Osteoblast (primary cell): Measurements from ENCODE around the gene CBY1. TPM values are rescaled to one million over a fixed set of nuclear protein-coding genes. Genes with fewer than 3 reads are reported as not detected.

Experiments
- DNase-seq: peaks from one replicate; pipeline ENCODE4 v3.0.0; 2011; ENCODE audit warnings: low spot score, mixed read lengths; ENCODE audit not compliant: insufficient read length; ENCODE audit errors: missing footprints
- H2AFZ ChIP-seq: 2 replicates; pipeline ENCODE4 v1.6.0; 2011; ENCODE audit warnings: mild to moderate bottlenecking, low read length
- H3K27ac ChIP-seq: 2 replicates; pipeline ENCODE4 v1.5.1; 2011; ENCODE audit warnings: mild to moderate bottlenecking, low read depth, low read length, moderate library complexity
- H3K27me3 ChIP-seq: 2 replicates; pipeline ENCODE4 v1.6.0; 2012; ENCODE audit warnings: mild to moderate bottlenecking, control low read depth, inconsistent platforms, low read length, moderate library complexity; ENCODE audit not compliant: insufficient read depth
- H3K36me3 ChIP-seq: 2 replicates; pipeline ENCODE4 v1.5.1; 2011; ENCODE audit warnings: mild to moderate bottlenecking, low read length, control low read depth, moderate library complexity; ENCODE audit not compliant: insufficient read depth
- H3K4me1 ChIP-seq: 2 replicates; pipeline ENCODE4 v1.5.1; 2011; ENCODE audit warnings: mild to moderate bottlenecking, low read length, control low read depth, moderate library complexity; ENCODE audit not compliant: insufficient read depth
- H3K4me2 ChIP-seq: 2 replicates; pipeline ENCODE4 v1.6.0; 2011; ENCODE audit warnings: mild to moderate bottlenecking, low read length; ENCODE audit not compliant: insufficient read depth
- H3K4me3 ChIP-seq: fragments of 200-600 bp; sonication (generic); 3 replicates; pipeline ENCODE4 v1.5.1; 2012; ENCODE audit warnings: mild to moderate bottlenecking, low read length, inconsistent platforms; ENCODE audit not compliant: insufficient read depth
- H3K79me2 ChIP-seq: 2 replicates; pipeline ENCODE4 v1.6.0; 2012; ENCODE audit warnings: mild to moderate bottlenecking, low read length, control low read depth, inconsistent platforms; ENCODE audit not compliant: insufficient read depth
- H3K9me3 ChIP-seq: 2 replicates; pipeline ENCODE4 v1.5.1; 2011; ENCODE audit warnings: low read depth, low read length, control low read depth
- H4K20me1 ChIP-seq: 2 replicates; pipeline ENCODE4 v1.6.0; 2012; ENCODE audit warnings: mild to moderate bottlenecking, low read length, control low read depth; ENCODE audit not compliant: insufficient read depth
- CTCF ChIP-seq: IDR thresholded peaks from 2 replicates; pipeline ENCODE4 v1.5.1; 2011; ENCODE audit warnings: mild to moderate bottlenecking, low read depth, low read length, moderate library complexity; ENCODE audit errors: extremely low read depth
- total RNA-seq: library from RNA; depleted of rRNA; stranded (reverse); fragments of >200 nt; gene quantifications from 2 replicates; pipeline ENCODE4 v1.2.3, GENCODE V29; 2012

The CBY1 gene
- total RNA-seq, 1 donor = 13.8 TPM

GRCh38 chr22:38720350-38720749 is 63.9 kb downstream of the CBY1 start:
- no peak overlapping the region for H2AFZ ChIP-seq
- no peak overlapping the region for H3K27ac ChIP-seq
- no peak for TF ChIP-seq CTCF
- H3K79me2 ChIP-seq = peaks cover 36% of the 10 kb centered on the region
- no peak for DNase-seq
- no peaks in the 10 kb centered on the region for H3K27me3 ChIP-seq
- no peak overlapping the region for H3K4me2 ChIP-seq
- H4K20me1 ChIP-seq = peaks cover 16% of the 10 kb centered on the region
- H3K4me3 ChIP-seq = no peak overlapping the region
- H3K9me3 ChIP-seq = no peaks in the 10 kb centered on the region
- H3K4me1 ChIP-seq = peaks cover 13% of the 10 kb centered on the region
- peaks cover 61% of the 10 kb centered on the region for H3K36me3 ChIP-seq

- Histone ChIP-seq H3K27ac (no peak overlapping the region), H2AFZ (no peak overlapping the region), H3K4me3 (no peak overlapping the region), H3K9me3 (no peaks in the 10 kb centered on the region), H3K79me2 (peaks cover 24% of the 10 kb centered on the region), H3K36me3 (peaks cover 67% of the 10 kb centered on the region), H4K20me1 (peaks cover 15% of the 10 kb centered on the region), H3K27me3 (no peaks in the 10 kb centered on the region), H3K4me1 (peaks cover 13% of the 10 kb centered on the region), H3K4me2 (no peak overlapping the region)
- no peak for TF ChIP-seq CTCF
- DNase-seq = no peak
These were observed 65.1 kb downstream of the CBY1 start for GRCh38 chr22:38721551-38721950.

Other genes starting within 250 kb of the CBY1 start
- gene KCNJ4, start 201.4 kb upstream of the CBY1 start, total RNA-seq = not detected in 2 replicates
- gene KDELR3, start 188.5 kb upstream of the CBY1 start, total RNA-seq = 142 and 161 TPM in 2 replicates
- gene DDX17, start 150.3 kb upstream of the CBY1 start, total RNA-seq = 434 and 496 TPM in 2 replicates
- gene DMC1, start 86.5 kb upstream of the CBY1 start, total RNA-seq = 2.7 and 3.3 TPM in 2 replicates
- gene FAM227A, start 246 bp upstream of the CBY1 start, total RNA-seq = 2.9 and 3.3 TPM in 2 replicates
- 57.2 and 60.4 TPM in 2 replicates for gene TOMM22, start 25.3 kb downstream of the CBY1 start, total RNA-seq
- gene JOSD1, start 44.3 kb downstream of the CBY1 start, total RNA-seq = 82.2 and 86.1 TPM in 2 replicates
- gene GTPBP1, start 49.3 kb downstream of the CBY1 start, total RNA-seq = 28.3 and 34.7 TPM in 2 replicates
- gene SUN2, start 99.4 kb downstream of the CBY1 start, total RNA-seq = 95.2 and 105 TPM in 2 replicates
- gene DNAL4, start 137.5 kb downstream of the CBY1 start, total RNA-seq = 15.9 and 17.0 TPM in 2 replicates
- 0.72 and 1.5 TPM in 2 replicates for gene NPTXR, start 187.4 kb downstream of the CBY1 start, total RNA-seq
- 58.6 and 59.5 TPM in 2 replicates for gene CBX6, start 215.6 kb downstream of the CBY1 start, total RNA-seq